A549 treated with DMSO at 1 μM for 4 hours (cell line): Measurements from ENCODE around the gene CPT1C. TPM values are rescaled to one million over a fixed set of nuclear protein-coding genes. Genes with fewer than 3 reads are reported as not detected.

Source experiments
- total RNA-seq: library from RNA; stranded (reverse); fragments of 200-300 nt; extraction: Qiagen RNA extraction; gene quantifications from 5 replicates; pipeline ENCODE4 v1.2.3, GENCODE V29; 2022; ENCODE audit warnings: low read depth

Gene CPT1C
- total RNA-seq: 11.6 to 14.6 TPM (median 13.4 TPM) in 5 replicates

GRCh38 chr19:49690656-49691242 is at the start of gene CPT1C:
Gene CPT1C, plus strand, starts transcription at chr19:49691116. Its CDS starts 1,137 bp downstream, at chr19:49692253.

GRCh38 chr19:49641688-49642491 is 49.0 kb upstream of the CPT1C start, which contains the start of gene SCAF1:
Gene SCAF1, plus strand, starts transcription at chr19:49642209. Its CDS starts 2,818 bp downstream, at chr19:49645027.

GRCh38 chr19:49665351-49666119 is 25.4 kb upstream of the CPT1C start, which contains the start of the genes BCL2L12 and IRF3:
Gene BCL2L12, plus strand, starts transcription at chr19:49665933. Its CDS starts 760 bp downstream, at chr19:49666693.
Gene IRF3, minus strand, starts transcription at chr19:49665857. Its CDS starts 1,019 bp downstream, at chr19:49664838.

GRCh38 chr19:49677231-49677900 is 13.6 kb upstream of the CPT1C start, which contains the start of gene PRMT1:
Gene PRMT1, plus strand, starts transcription at chr19:49677271. Its CDS starts 10 bp downstream, at chr19:49677281.

GRCh38 chr19:49689133-49690078 is 1.5 kb upstream of the CPT1C start, which contains the start of gene ADM5:
Gene ADM5, plus strand, starts transcription at chr19:49689594. Its CDS starts 244 bp downstream, at chr19:49689838.

GRCh38 chr19:49763230-49763629 is 72.3 kb downstream of the CPT1C start, which contains the start of gene TSKS:
Gene TSKS, minus strand, starts transcription at chr19:49763306. Its CDS starts 59 bp downstream, at chr19:49763247.

Other genes with a start within 250 kb of the CPT1C start
- 0.49 to 0.63 TPM (median 0.61 TPM) in 5 replicates for gene SLC17A7, start 249.6 kb upstream of the CPT1C start, total RNA-seq
- gene PIH1D1, start 239.3 kb upstream of the CPT1C start, total RNA-seq: 87.2 to 97.5 TPM (median 96.7 TPM) in 5 replicates
- 14.5 to 29.0 TPM (median 22.6 TPM) in 5 replicates for gene ALDH16A1, start 237.9 kb upstream of the CPT1C start, total RNA-seq
- gene FLT3LG, start 216.9 kb upstream of the CPT1C start, total RNA-seq: 0.68 to 1.7 TPM (median 1.2 TPM) in 5 replicates
- 3,835 to 4,657 TPM (median 3,991 TPM) in 5 replicates for gene RPL13A, start 203.5 kb upstream of the CPT1C start, total RNA-seq
- gene RPS11, start 194.7 kb upstream of the CPT1C start, total RNA-seq: 3,649 to 5,162 TPM (median 3,839 TPM) in 5 replicates
- 26.1 to 29.8 TPM (median 28.3 TPM) in 5 replicates for gene FCGRT, start 178.5 kb upstream of the CPT1C start, total RNA-seq
- 1.5 to 2.1 TPM (median 1.7 TPM) in 5 replicates for gene RCN3, start 163.1 kb upstream of the CPT1C start, total RNA-seq
- gene NOSIP, start 110.6 kb upstream of the CPT1C start, total RNA-seq: 84.6 to 109 TPM (median 95.2 TPM) in 5 replicates
- 0.54 to 1.2 TPM (median 0.87 TPM) in 5 replicates for gene PRRG2, start 109.8 kb upstream of the CPT1C start, total RNA-seq
- 27.6 to 35.1 TPM (median 29.7 TPM) in 5 replicates for gene PRR12, start 99.9 kb upstream of the CPT1C start, total RNA-seq
- 83.1 to 125 TPM (median 114 TPM) in 5 replicates for gene RRAS, start 51.0 kb upstream of the CPT1C start, total RNA-seq
- gene SCAF1, start 48.9 kb upstream of the CPT1C start, total RNA-seq: 41.9 to 71.4 TPM (median 66.3 TPM) in 5 replicates
- 86.3 to 119 TPM (median 102 TPM) in 5 replicates for gene IRF3, start 25.3 kb upstream of the CPT1C start, total RNA-seq
- gene BCL2L12, start 25.2 kb upstream of the CPT1C start, total RNA-seq: 58.3 to 77.0 TPM (median 67.6 TPM) in 5 replicates
- gene PRMT1, start 13.8 kb upstream of the CPT1C start, total RNA-seq: 373 to 457 TPM (median 431 TPM) in 5 replicates
- gene ADM5, start 1.5 kb upstream of the CPT1C start, total RNA-seq: 4.0 to 7.6 TPM (median 5.7 TPM) in 5 replicates
- 0.06 TPM in 1 of 5 replicates, not detected in the others for gene TSKS, start 72.2 kb downstream of the CPT1C start, total RNA-seq
- 44.3 to 56.6 TPM (median 52.4 TPM) in 5 replicates for gene AP2A1, start 75.9 kb downstream of the CPT1C start, total RNA-seq
- gene FUZ, start 122.2 kb downstream of the CPT1C start, total RNA-seq: 13.9 to 17.0 TPM (median 15.0 TPM) in 5 replicates
- gene MED25, start 127.2 kb downstream of the CPT1C start, total RNA-seq: 51.8 to 71.0 TPM (median 61.4 TPM) in 5 replicates
- 121 to 156 TPM (median 142 TPM) in 5 replicates for gene PTOV1, start 160.0 kb downstream of the CPT1C start, total RNA-seq
- gene PNKP, start 176.5 kb downstream of the CPT1C start, total RNA-seq: 51.8 to 57.7 TPM (median 54.9 TPM) in 5 replicates
- gene AKT1S1, start 186.2 kb downstream of the CPT1C start, total RNA-seq: 75.5 to 121 TPM (median 104 TPM) in 5 replicates
- 21.9 to 24.2 TPM (median 22.6 TPM) in 5 replicates for gene TBC1D17, start 186.6 kb downstream of the CPT1C start, total RNA-seq
- gene IL4I1, start 205.8 kb downstream of the CPT1C start, total RNA-seq: 0.58 to 1.2 TPM (median 0.76 TPM) in 5 replicates
- 47.7 to 59.0 TPM (median 52.0 TPM) in 5 replicates for gene ATF5, start 238.1 kb downstream of the CPT1C start, total RNA-seq
- 78.6 to 111 TPM (median 98.3 TPM) in 5 replicates for gene NUP62, start 238.4 kb downstream of the CPT1C start, total RNA-seq